Activated T-helper 1 cell treated with anti-CD3 and anti-CD28 coated beads, Interleukin-12 subunit alpha, Interleukin-12 subunit beta, Interleukin-2, Interleukin-4 antibody, amounts not matched to agents 30 ng/mL and 10 ng/mL and 1 ng/mL, durations not matched to agents 14 hours and 24 hours and 36 hours (primary cell): ENCODE data around the gene NID2. TPM values are rescaled to one million over a fixed set of nuclear protein-coding genes. Genes with fewer than 3 reads are reported as not detected.

Experiments used
- DNase-seq: peaks from one replicate; pipeline ENCODE4 v3.0.0; 2021; ENCODE audit warnings: low spot score
- H3K27ac Mint-ChIP-seq: one replicate; pipeline ENCODE4 v1.8.0; 2021; ENCODE audit warnings: mild to moderate bottlenecking, mixed read lengths
- H3K27me3 Mint-ChIP-seq: one replicate; pipeline ENCODE4 v1.8.0; 2022; ENCODE audit warnings: mild to moderate bottlenecking, moderate library complexity, mixed read lengths; ENCODE audit not compliant: insufficient read depth
- H3K36me3 Mint-ChIP-seq: one replicate; pipeline ENCODE4 v1.8.0; 2021; ENCODE audit warnings: low read depth, mixed read lengths
- H3K4me1 Mint-ChIP-seq: one replicate; pipeline ENCODE4 v1.8.0; 2021; ENCODE audit warnings: low read depth, mixed read lengths
- H3K4me3 Mint-ChIP-seq: one replicate; pipeline ENCODE4 v1.8.0; 2021; ENCODE audit warnings: mild to moderate bottlenecking, moderate library complexity, mixed read lengths
- H3K9me3 Mint-ChIP-seq: one replicate; pipeline ENCODE4 v1.8.0; 2021; ENCODE audit warnings: mixed read lengths
- intact Hi-C: fragments of 100-400 bp; cut with micrococcal nuclease; formaldehyde crosslinking; loops from one replicate; pipeline ENCODE4 v1.15.1; 2024
- total RNA-seq: library from RNA; stranded (reverse); gene quantifications from 2 replicates; pipeline ENCODE4 v1.2.3, GENCODE V29; 2022

The NID2 gene, protein sequence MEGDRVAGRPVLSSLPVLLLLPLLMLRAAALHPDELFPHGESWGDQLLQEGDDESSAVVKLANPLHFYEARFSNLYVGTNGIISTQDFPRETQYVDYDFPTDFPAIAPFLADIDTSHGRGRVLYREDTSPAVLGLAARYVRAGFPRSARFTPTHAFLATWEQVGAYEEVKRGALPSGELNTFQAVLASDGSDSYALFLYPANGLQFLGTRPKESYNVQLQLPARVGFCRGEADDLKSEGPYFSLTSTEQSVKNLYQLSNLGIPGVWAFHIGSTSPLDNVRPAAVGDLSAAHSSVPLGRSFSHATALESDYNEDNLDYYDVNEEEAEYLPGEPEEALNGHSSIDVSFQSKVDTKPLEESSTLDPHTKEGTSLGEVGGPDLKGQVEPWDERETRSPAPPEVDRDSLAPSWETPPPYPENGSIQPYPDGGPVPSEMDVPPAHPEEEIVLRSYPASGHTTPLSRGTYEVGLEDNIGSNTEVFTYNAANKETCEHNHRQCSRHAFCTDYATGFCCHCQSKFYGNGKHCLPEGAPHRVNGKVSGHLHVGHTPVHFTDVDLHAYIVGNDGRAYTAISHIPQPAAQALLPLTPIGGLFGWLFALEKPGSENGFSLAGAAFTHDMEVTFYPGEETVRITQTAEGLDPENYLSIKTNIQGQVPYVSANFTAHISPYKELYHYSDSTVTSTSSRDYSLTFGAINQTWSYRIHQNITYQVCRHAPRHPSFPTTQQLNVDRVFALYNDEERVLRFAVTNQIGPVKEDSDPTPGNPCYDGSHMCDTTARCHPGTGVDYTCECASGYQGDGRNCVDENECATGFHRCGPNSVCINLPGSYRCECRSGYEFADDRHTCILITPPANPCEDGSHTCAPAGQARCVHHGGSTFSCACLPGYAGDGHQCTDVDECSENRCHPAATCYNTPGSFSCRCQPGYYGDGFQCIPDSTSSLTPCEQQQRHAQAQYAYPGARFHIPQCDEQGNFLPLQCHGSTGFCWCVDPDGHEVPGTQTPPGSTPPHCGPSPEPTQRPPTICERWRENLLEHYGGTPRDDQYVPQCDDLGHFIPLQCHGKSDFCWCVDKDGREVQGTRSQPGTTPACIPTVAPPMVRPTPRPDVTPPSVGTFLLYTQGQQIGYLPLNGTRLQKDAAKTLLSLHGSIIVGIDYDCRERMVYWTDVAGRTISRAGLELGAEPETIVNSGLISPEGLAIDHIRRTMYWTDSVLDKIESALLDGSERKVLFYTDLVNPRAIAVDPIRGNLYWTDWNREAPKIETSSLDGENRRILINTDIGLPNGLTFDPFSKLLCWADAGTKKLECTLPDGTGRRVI (N-terminal part only)
- total RNA-seq = 0.16 and 0.34 TPM in 2 replicates

DNA sequence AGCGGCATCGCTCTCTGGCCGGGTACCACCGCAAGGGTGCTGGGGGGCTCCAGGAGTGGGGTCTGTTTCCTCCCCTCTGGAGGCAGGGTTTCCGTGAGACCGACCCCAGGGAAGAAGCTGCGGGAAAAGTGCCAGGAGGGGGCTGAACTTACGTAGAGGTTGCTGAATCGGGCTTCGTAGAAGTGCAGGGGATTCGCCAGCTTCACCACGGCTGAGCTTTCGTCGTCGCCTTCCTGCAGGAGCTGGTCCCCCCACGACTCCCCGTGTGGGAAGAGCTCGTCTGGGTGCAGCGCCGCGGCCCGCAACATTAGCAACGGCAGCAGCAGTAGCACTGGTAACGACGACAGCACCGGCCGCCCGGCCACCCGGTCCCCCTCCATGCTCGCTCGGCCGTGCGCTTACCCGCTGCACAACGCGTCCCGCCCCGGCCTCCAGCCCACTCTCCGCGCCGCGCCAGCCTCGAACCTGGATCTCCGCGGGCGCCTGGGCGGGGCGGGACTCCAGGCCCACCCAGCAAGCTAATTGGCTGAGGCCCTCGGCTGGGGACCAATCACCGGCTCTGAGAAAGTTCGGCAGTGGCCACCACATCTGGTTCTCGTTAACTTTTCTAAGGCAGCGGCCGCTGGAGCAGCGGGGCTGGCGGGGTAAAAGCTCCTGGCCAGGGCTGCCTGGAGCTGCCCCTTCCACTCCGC is at the start of gene NID2:
NID2 (minus strand) TSS at position 445 of the 692 bp plus-strand sequence; CDS start at position 380, 65 bp downstream.
- Mint-ChIP-seq H3K4me1 (peaks cover 13% of the 10 kb centered on the region), H3K27me3 (peaks cover 52% of the 10 kb centered on the region), H3K4me3 (peak within 1 kb of the TSS; percentile 48), H3K9me3 (no peaks in the 10 kb centered on the region), H3K36me3 (no peaks in the 10 kb centered on the region), H3K27ac (peak within 1 kb of the TSS; percentile 3)
- peak; percentile 41 for DNase-seq
- intact Hi-C loops = loop anchor here (2.0 to 5.0 kb wide), 2 partner anchors 72 to 199 kb away; partner anchors contain the start of gene PTGDR

- H3K4me1 Mint-ChIP-seq = no peaks in the 10 kb centered on the region
- no peaks in the 10 kb centered on the region for H3K36me3 Mint-ChIP-seq
- no peak for DNase-seq
- intact Hi-C loops = no loop called here
- peaks cover 11% of the 10 kb centered on the region for H3K27me3 Mint-ChIP-seq
- H3K9me3 Mint-ChIP-seq = no peaks in the 10 kb centered on the region
- no peak overlapping the region for H3K4me3 Mint-ChIP-seq
- H3K27ac Mint-ChIP-seq = no peak overlapping the region
Measured at GRCh38 chr14:52117111-52117832, 48.4 kb upstream of the NID2 start.

DNA sequence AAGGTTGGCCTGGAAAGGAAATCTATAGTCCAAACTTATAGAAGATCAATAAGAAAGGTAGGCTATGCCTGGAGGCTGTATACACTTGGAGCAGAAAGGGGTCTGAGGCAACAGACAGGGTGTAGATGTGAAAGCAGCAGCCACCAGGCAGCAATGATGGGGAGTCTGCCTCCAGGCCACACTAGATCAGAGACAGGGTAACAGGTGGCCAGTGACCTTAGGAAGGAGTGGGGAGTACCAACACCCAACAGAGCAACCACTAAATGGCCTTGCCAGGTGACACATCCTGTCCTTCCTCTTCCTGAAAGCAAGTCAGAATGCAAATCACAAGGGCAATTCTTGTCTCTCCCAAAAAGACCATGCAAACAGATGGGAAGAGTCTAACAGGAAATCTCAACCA is 46.4 kb upstream of the NID2 start:
- no peak overlapping the region for H3K4me3 Mint-ChIP-seq
- no peak overlapping the region for H3K27ac Mint-ChIP-seq
- no peaks in the 10 kb centered on the region for H3K9me3 Mint-ChIP-seq
- intact Hi-C loops = no loop called here
- H3K36me3 Mint-ChIP-seq = no peaks in the 10 kb centered on the region
- H3K27me3 Mint-ChIP-seq = peaks cover 11% of the 10 kb centered on the region
- H3K4me1 Mint-ChIP-seq = no peaks in the 10 kb centered on the region
- DNase-seq = no peak

DNA sequence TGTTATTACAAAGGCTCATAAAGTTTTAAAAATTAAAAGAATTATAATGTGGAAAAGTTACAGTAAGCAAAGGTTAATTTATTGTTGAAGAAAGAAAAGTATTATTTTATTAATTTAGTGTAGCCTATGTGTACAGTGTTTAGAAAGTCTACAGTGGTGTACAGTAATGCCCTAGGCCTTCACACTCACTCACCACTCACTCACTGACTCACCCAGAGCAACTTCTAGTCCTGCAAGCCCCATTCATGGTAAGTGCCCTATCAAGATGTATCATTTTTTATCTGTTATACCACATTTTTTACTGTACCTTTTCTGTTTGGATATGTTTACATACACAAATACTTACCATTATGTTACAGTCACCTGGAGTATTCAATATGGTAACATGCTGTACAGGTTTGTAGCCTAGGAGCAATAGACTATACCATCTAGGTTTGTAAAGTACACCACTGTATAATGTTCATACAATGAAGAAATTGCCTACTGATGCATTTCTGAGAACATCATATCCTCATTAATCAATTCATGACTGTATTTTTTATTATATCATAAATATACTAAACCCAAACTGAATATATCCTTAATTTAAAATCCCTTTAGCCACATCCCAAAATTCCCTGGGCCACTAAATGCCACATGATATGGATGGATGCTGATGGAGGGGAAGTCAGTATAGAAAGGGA is 43.6 kb upstream of the NID2 start:
- intact Hi-C loops = no loop called here
- no peaks in the 10 kb centered on the region for H3K36me3 Mint-ChIP-seq
- no peak for DNase-seq

GRCh38 chr14:52111583-52111982 is 42.7 kb upstream of the NID2 start:
- H3K4me3 Mint-ChIP-seq = no peak overlapping the region
- H3K4me1 Mint-ChIP-seq = no peaks in the 10 kb centered on the region
- H3K27me3 Mint-ChIP-seq = peaks cover 7% of the 10 kb centered on the region
- H3K9me3 Mint-ChIP-seq = no peaks in the 10 kb centered on the region
- intact Hi-C loops = no loop called here
- no peak for DNase-seq
- H3K36me3 Mint-ChIP-seq = no peaks in the 10 kb centered on the region
- H3K27ac Mint-ChIP-seq = no peak overlapping the region

More for the DNA sequence above, 43.6 kb upstream of the NID2 start:
- Mint-ChIP-seq H3K4me3 (no peak overlapping the region), H3K9me3 (no peaks in the 10 kb centered on the region), H3K27me3 (peaks cover 9% of the 10 kb centered on the region), H3K4me1 (no peaks in the 10 kb centered on the region), H3K27ac (no peak overlapping the region)

- Mint-ChIP-seq H3K27ac (no peak overlapping the region), H3K4me3 (no peak overlapping the region), H3K4me1 (no peaks in the 10 kb centered on the region), H3K27me3 (peaks cover 3% of the 10 kb centered on the region), H3K9me3 (no peaks in the 10 kb centered on the region), H3K36me3 (no peaks in the 10 kb centered on the region)
- DNase-seq = no peak
- intact Hi-C loops = no loop called here
Measured at GRCh38 chr14:52110441-52111086, 41.7 kb upstream of the NID2 start.

DNA sequence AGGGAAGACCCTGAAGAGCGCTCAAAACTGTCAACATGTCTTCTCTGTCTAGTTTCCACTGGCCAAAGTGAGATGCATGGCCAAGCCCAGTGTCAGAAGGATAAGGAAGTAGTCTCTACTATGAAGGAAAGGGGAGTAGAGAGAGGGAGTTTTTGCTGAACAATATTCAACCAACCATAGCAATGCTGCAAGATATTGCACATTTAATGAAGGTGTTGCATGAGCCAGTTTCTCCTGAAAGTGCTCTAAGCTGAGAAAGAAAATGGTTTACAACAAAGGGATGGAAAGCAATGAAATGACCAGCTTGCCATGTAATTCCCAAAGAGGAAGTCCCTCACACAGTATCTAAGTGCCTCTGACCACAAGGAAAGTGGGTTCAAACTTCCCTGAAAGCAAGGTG is 40.0 kb upstream of the NID2 start:
- no peak overlapping the region for H3K4me3 Mint-ChIP-seq
- H3K9me3 Mint-ChIP-seq = no peaks in the 10 kb centered on the region
- intact Hi-C loops = no loop called here
- peaks cover 2% of the 10 kb centered on the region for H3K27me3 Mint-ChIP-seq
- H3K4me1 Mint-ChIP-seq = no peaks in the 10 kb centered on the region
- no peak for DNase-seq
- no peak overlapping the region for H3K27ac Mint-ChIP-seq
- H3K36me3 Mint-ChIP-seq = no peaks in the 10 kb centered on the region

GRCh38 chr14:52106840-52107239 is 38.0 kb upstream of the NID2 start:
- Mint-ChIP-seq H3K27me3 (peaks cover 3% of the 10 kb centered on the region), H3K4me1 (no peaks in the 10 kb centered on the region), H3K4me3 (no peak overlapping the region), H3K9me3 (no peaks in the 10 kb centered on the region), H3K36me3 (no peaks in the 10 kb centered on the region), H3K27ac (no peak overlapping the region)
- no peak for DNase-seq
- intact Hi-C loops = no loop called here

DNA sequence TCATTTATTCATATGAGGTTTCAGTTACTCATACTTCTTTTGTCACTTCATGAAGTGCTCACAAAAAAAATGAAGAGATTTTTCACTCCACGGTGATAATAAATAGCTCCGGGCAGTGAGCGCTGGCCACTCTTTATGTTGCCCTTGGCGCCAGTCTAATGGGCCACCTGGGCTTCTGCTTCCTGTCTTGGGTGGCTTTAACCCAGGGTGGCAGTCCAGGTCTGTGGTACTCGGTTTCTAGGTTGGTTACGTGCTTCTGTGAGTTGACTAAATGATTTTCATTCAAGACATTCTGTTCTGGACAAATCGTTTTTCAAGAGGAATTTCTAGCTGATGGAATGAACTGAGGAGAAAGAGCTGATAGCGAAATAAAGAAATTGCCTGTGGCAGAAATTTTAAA is 34.6 kb upstream of the NID2 start:
- H3K9me3 Mint-ChIP-seq = no peaks in the 10 kb centered on the region
- no peak overlapping the region for H3K4me3 Mint-ChIP-seq
- H3K4me1 Mint-ChIP-seq = no peaks in the 10 kb centered on the region
- no peak for DNase-seq
- intact Hi-C loops = no loop called here
- H3K36me3 Mint-ChIP-seq = no peaks in the 10 kb centered on the region
- H3K27ac Mint-ChIP-seq = no peak overlapping the region
- peaks cover 3% of the 10 kb centered on the region for H3K27me3 Mint-ChIP-seq

DNA sequence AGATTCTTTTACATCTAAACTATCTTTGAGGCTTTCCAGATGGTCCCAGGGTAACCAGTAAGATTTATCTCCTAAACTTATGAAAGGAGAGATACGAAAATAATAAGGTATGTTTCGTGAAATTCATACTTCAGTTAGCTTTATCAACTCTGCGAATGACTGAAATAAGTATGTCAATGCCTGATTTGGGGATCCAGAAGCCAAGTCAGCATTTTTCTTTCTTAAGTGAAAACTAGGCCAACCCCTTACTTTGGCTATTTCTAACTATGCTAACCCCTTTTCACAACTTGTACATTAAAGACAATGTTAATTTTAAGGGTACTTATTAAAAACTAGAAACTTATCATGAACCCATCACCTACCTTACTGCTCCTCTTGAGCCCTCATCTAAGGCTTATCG is 26.9 kb upstream of the NID2 start:
- Mint-ChIP-seq H3K36me3 (no peaks in the 10 kb centered on the region), H3K27me3 (peaks cover 19% of the 10 kb centered on the region), H3K9me3 (no peaks in the 10 kb centered on the region), H3K27ac (no peak overlapping the region), H3K4me1 (no peaks in the 10 kb centered on the region), H3K4me3 (no peak overlapping the region)
- intact Hi-C loops = no loop called here
- no peak for DNase-seq

DNA sequence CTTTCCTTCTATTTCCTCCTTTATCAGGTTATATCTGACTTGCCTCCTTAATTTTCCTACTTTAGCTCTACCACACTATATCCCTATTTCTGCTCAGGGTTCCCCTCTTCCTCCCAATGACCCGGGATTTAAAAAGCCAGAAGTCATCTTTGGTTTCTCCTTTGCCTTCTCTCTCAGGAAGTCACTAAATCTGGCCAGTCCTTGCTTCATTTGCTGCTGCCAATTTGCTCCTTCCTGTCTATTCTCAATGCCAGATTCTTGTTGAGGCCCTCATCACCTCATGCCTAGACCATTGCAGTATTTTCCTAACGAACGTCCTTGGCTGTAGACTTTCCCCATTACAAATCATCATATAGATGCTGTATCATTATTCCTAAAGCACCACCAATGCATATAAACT is 26.5 kb upstream of the NID2 start:
- no peak for DNase-seq
- H3K27me3 Mint-ChIP-seq = peaks cover 19% of the 10 kb centered on the region
- H3K4me1 Mint-ChIP-seq = no peaks in the 10 kb centered on the region
- H3K4me3 Mint-ChIP-seq = no peak overlapping the region
- H3K9me3 Mint-ChIP-seq = no peaks in the 10 kb centered on the region
- intact Hi-C loops = no loop called here
- no peaks in the 10 kb centered on the region for H3K36me3 Mint-ChIP-seq
- H3K27ac Mint-ChIP-seq = no peak overlapping the region
